OCI-LY7 (cell line): ENCODE measurements around the gene FOXP1. TPM values are rescaled to one million over a fixed set of nuclear protein-coding genes. Genes with fewer than 3 reads are reported as not detected.

Experiments
- BruUV-seq: library from RNA; stranded (reverse); fragments of 400-500 nt; replicated peaks from 2 replicates; lab custom pipeline; 2021; lab: Mats Ljungman, UMichigan
- CTCF ChIA-PET: fragments of 300-600 bp; sonication (Branson Sonifier 250); formaldehyde crosslinking; loops from one replicate; lab custom pipeline; 2022; ENCODE audit warnings: antibody characterized with exemption; ENCODE audit not compliant: unreplicated experiment; lab: Charles Lee
- POLR2A ChIA-PET: fragments of 300-600 bp; sonication (Branson Sonifier 250); formaldehyde crosslinking; loops from one replicate; lab custom pipeline; 2022; ENCODE audit warnings: antibody characterized with exemption; lab: Charles Lee
- DNase-seq: peaks from one replicate; pipeline ENCODE4 v3.0.0-alpha.2; 2015; ENCODE audit warnings: low spot score
- H2AFZ ChIP-seq: fragments of 200-600 bp; sonication (generic), shearing (Covaris generic); 2 replicates; pipeline ENCODE4 v1.6.1; 2014; ENCODE audit warnings: mild to moderate bottlenecking, antibody characterized with exemption, low read length, moderate library complexity
- H3K27ac ChIP-seq: fragments of 200-600 bp; sonication (generic); 2 replicates; pipeline ENCODE4 v1.5.1; 2014; ENCODE audit warnings: mixed run types, low read depth, mild to moderate bottlenecking, moderate library complexity, low read length, inconsistent platforms; ENCODE audit not compliant: poor library complexity, severe bottlenecking
- H3K36me3 ChIP-seq: fragments of 200-600 bp; sonication (generic); 2 replicates; pipeline ENCODE4 v1.6.1; 2014; ENCODE audit warnings: mild to moderate bottlenecking, antibody characterized with exemption, low read length, moderate library complexity, mixed read lengths; ENCODE audit not compliant: insufficient read depth
- H3K4me1 ChIP-seq: fragments of 200-600 bp; sonication (generic); 2 replicates; pipeline ENCODE4 v1.5.1; 2014; ENCODE audit warnings: mild to moderate bottlenecking, low read length; ENCODE audit not compliant: insufficient read depth, poor library complexity, severe bottlenecking
- H3K4me2 ChIP-seq: fragments of 200-600 bp; sonication (generic); 2 replicates; pipeline ENCODE4 v1.6.1; 2014; ENCODE audit warnings: mild to moderate bottlenecking, low read length
- H3K4me3 ChIP-seq: fragments of 200-600 bp; sonication (generic); 2 replicates; pipeline ENCODE4 v1.5.1; 2014; ENCODE audit warnings: mild to moderate bottlenecking, low read depth, low read length; ENCODE audit not compliant: poor library complexity, severe bottlenecking
- H3K79me2 ChIP-seq: fragments of 200-600 bp; sonication (generic); 2 replicates; pipeline ENCODE4 v1.6.1; 2016; ENCODE audit warnings: low read depth, mild to moderate bottlenecking, low read length, moderate library complexity, mixed read lengths; ENCODE audit not compliant: insufficient read depth
- H3K9me2 ChIP-seq: fragments of 200-600 bp; sonication (generic); 2 replicates; pipeline ENCODE4 v1.6.1; 2016; ENCODE audit warnings: mild to moderate bottlenecking, low read length, mixed read lengths; ENCODE audit not compliant: insufficient read depth
- H3K9me3 ChIP-seq: fragments of 200-600 bp; sonication (generic); 2 replicates; pipeline ENCODE4 v1.6.1; 2014; ENCODE audit warnings: mild to moderate bottlenecking, mixed run types, low read length, mixed read lengths
- H4K20me1 ChIP-seq: fragments of 200-600 bp; sonication (generic); 2 replicates; pipeline ENCODE4 v1.6.1; 2014; ENCODE audit warnings: mild to moderate bottlenecking, antibody characterized with exemption, low read length, moderate library complexity, mixed read lengths; ENCODE audit not compliant: insufficient read depth
- EZH2phosphoT487 ChIP-seq: fragments of 200-600 bp; sonication (generic); IDR thresholded peaks from 2 replicates; pipeline ENCODE4 v1.6.1; 2018; ENCODE audit warnings: low read depth, borderline replicate concordance, mild to moderate bottlenecking, mixed run types, antibody characterized with exemption, low read length, moderate library complexity, mixed read lengths
- intact Hi-C: fragments of 100-400 bp; cut with micrococcal nuclease; formaldehyde crosslinking; loops from one replicate; pipeline ENCODE4 v1.10.0; 2022; ENCODE audit not compliant: unreplicated experiment
- total RNA-seq, 2 experiments: library from RNA; depleted of rRNA in 1 of 2; stranded (reverse); fragments of >200 nt in 1 of 2; shearing (Covaris generic) in 1 of 2; gene quantifications; 2 replicates each; pipeline ENCODE4 v1.2.3, GENCODE V29; 2014 to 2022
- TF ChIP-seq, protein P1 (sequence below): fragments of 200-600 bp; sonication (generic); conservative IDR thresholded peaks from 2 replicates; pipeline ENCODE4 v1.5.1; 2014; ENCODE audit warnings: mild to moderate bottlenecking, antibody characterized with exemption, low read length, moderate library complexity, mixed read lengths

Gene FOXP1
- total RNA-seq, 2 experiments from 2014 or later = 87.3 to 151 TPM

DNA sequence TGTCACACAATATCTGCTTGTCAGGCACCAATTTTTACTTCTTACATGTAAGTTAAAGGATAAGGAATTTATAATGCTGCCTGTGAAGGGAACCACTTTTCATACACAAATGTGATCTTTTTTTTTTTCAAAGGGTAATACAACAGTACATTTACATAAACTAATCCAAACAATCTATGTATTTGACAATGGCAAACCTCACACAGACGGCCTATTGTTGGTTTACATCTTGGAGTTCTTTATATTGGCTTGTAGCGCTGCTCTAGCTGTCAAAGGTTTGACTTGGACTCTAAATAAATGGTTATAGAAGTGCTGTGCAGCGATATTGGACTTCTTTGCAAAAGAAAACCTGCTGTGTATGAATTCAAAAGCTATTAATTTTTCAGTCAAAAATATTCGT is 598.0 kb downstream of the FOXP1 start:
- intact Hi-C loops = no loop called here
- peaks cover 55% of the 10 kb centered on the region for H3K36me3 ChIP-seq
- no peak for TF ChIP-seq EZH2phosphoT487
- TF ChIP-seq, protein P1, sequence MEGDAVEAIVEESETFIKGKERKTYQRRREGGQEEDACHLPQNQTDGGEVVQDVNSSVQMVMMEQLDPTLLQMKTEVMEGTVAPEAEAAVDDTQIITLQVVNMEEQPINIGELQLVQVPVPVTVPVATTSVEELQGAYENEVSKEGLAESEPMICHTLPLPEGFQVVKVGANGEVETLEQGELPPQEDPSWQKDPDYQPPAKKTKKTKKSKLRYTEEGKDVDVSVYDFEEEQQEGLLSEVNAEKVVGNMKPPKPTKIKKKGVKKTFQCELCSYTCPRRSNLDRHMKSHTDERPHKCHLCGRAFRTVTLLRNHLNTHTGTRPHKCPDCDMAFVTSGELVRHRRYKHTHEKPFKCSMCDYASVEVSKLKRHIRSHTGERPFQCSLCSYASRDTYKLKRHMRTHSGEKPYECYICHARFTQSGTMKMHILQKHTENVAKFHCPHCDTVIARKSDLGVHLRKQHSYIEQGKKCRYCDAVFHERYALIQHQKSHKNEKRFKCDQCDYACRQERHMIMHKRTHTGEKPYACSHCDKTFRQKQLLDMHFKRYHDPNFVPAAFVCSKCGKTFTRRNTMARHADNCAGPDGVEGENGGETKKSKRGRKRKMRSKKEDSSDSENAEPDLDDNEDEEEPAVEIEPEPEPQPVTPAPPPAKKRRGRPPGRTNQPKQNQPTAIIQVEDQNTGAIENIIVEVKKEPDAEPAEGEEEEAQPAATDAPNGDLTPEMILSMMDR = no peak
- no peak overlapping the region for H2AFZ ChIP-seq
- H3K27ac ChIP-seq = no peak overlapping the region
- H3K9me3 ChIP-seq = no peaks in the 10 kb centered on the region
- DNase-seq = no peak
- H3K79me2 ChIP-seq = no peaks in the 10 kb centered on the region
- no peaks in the 10 kb centered on the region for H4K20me1 ChIP-seq
- CTCF ChIA-PET = no interaction called here
- peaks cover 16% of the 10 kb centered on the region for H3K4me1 ChIP-seq
- H3K4me3 ChIP-seq = no peak overlapping the region
- no peak overlapping the region for H3K4me2 ChIP-seq
- POLR2A ChIA-PET = interaction anchor here (0.7 to 1.5 kb wide), 4 partner anchors 18 to 170 kb away, joined by 3 to 4 read pairs (median 3); no protein-coding TSS in a partner anchor
- H3K9me2 ChIP-seq = no peaks in the 10 kb centered on the region
- no TSS peak for BruUV-seq

DNA sequence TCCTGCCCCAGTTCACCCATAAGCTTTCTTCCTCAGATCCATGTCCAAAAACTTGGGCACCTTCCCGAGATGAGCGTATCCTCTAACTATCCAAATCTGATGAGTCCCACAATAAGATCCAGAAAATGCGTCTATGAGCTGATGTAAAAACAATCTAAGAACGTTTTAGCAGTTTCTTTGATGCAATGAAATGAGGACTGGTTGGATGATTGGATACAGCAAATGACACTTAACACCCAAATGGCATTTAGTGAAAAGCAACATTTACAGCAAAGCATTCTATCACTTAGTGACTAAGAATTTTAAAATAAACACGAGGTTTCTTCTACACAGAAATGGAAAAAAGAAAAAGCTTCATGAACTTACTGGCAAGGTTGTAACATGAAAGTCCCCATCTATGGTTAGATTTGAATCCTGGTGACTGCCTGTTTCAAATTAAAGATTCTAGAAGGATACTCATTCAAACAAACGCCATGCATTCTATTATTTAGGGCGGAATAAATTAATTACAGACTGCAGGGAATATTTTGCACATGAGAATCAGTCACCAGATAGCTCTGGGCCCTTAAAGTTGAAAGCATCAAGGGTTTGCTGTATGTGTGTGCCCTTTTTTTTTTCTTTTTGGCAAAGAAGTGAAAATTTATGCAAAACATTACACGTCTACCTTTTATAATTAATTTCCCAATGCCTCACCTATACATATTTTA is 598.6 kb downstream of the FOXP1 start:
- H3K9me3 ChIP-seq = no peaks in the 10 kb centered on the region
- H3K4me2 ChIP-seq = no peak overlapping the region
- H3K27ac ChIP-seq = no peak overlapping the region
- POLR2A ChIA-PET = interaction anchor here (0.8 to 1.5 kb wide), 2 partner anchors 18 to 84 kb away, joined by 3 to 4 read pairs; no protein-coding TSS in a partner anchor
- no TSS peak for BruUV-seq
- H3K79me2 ChIP-seq = no peaks in the 10 kb centered on the region
- no peak for DNase-seq
- no peaks in the 10 kb centered on the region for H4K20me1 ChIP-seq
- H3K36me3 ChIP-seq = peaks cover 55% of the 10 kb centered on the region
- no peak overlapping the region for H2AFZ ChIP-seq
- no peaks in the 10 kb centered on the region for H3K9me2 ChIP-seq
- TF ChIP-seq, protein P1 = no peak
- TF ChIP-seq EZH2phosphoT487 = no peak
- CTCF ChIA-PET = interaction anchor here (0.5 kb wide), 1 partner anchor 12 kb away, joined by 5 read pairs; no protein-coding TSS in a partner anchor
- no peak overlapping the region for H3K4me3 ChIP-seq
- intact Hi-C loops = no loop called here
- peaks cover 9% of the 10 kb centered on the region for H3K4me1 ChIP-seq

DNA sequence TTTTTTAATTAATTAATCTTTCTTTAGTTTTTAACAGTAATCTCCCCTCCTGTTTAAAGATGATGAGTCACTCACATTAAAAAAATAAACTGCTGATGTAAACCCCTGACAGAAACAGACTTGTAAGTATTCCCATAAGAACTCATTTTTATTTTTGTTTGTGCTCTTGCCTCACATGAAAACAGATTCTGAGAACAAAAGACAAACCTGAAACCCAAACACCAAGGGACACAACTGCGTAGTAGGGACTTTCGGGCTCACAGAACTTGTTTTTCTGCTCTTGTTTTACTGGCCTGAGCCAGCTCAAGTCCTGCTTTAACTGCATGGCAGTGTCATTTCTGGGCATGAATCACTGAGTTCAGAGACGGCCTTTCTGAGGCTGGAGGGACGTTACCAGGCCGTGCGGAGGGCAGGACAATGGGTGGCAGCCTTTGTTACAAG is 600.8 kb downstream of the FOXP1 start:
- no peaks in the 10 kb centered on the region for H3K9me3 ChIP-seq
- H3K79me2 ChIP-seq = no peaks in the 10 kb centered on the region
- no peak overlapping the region for H3K4me3 ChIP-seq
- BruUV-seq = no TSS peak
- peaks cover 53% of the 10 kb centered on the region for H3K36me3 ChIP-seq
- H3K4me1 ChIP-seq = no peaks in the 10 kb centered on the region
- H3K9me2 ChIP-seq = no peaks in the 10 kb centered on the region
- DNase-seq = no peak
- H3K27ac ChIP-seq = no peak overlapping the region
- H3K4me2 ChIP-seq = no peak overlapping the region
- H2AFZ ChIP-seq = no peak overlapping the region
- POLR2A ChIA-PET = no interaction called here
- H4K20me1 ChIP-seq = no peaks in the 10 kb centered on the region
- TF ChIP-seq EZH2phosphoT487 = no peak
- TF ChIP-seq, protein P1 = no peak
- intact Hi-C loops = no loop called here
- CTCF ChIA-PET = no interaction called here
